ENCODE results near the gene CSPG4. TPM values are rescaled to one million over a fixed set of nuclear protein-coding genes. Genes with fewer than 3 reads are reported as not detected.

CSPG4 gene
- total and polyA plus RNA-seq, 2 donors (not counting 3 experiments of a cell fraction or from before 2014, with no cell fraction given), result not detected

GRCh38 chr15:75675579-75676404, 36.9 kb downstream of the CSPG4 start:
- H3K4me1 ChIP-seq (ENCODE audit: control insufficient read depth, extremely low read depth, insufficient read depth, low read length), result no peaks in the 10 kb centered on the region
- TF ChIP-seq CTCF (IDR thresholded peaks at IDR 0.05; ENCODE audit: extremely low read depth in 1 of 2, insufficient read depth in 1 of 2, low read depth in 1 of 2, low read length in 2 of 2), result no peak
- no peak for TF ChIP-seq GATA2 (IDR thresholded peaks at IDR 0.05; ENCODE audit: insufficient read depth, insufficient read length, low read depth, low read length)
- TF ChIP-seq FOS (IDR thresholded peaks at IDR 0.05; ENCODE audit: borderline replicate concordance, insufficient read depth, low read length), result no peak
- no peak for TF ChIP-seq POLR2A (IDR thresholded peaks at IDR 0.05; ENCODE audit: low read depth, low read length)
- no peak for TF ChIP-seq JUN (IDR thresholded peaks at IDR 0.05; ENCODE audit: borderline replicate concordance, insufficient read depth, insufficient read length, low read depth)
- TF ChIP-seq MYC (IDR thresholded peaks at IDR 0.05; ENCODE audit: low read depth, low read length), result no peak
- no peaks in the 10 kb centered on the region for H3K36me3 ChIP-seq (ENCODE audit: control insufficient read depth in 2 of 2, extremely low read depth in 1 of 2, insufficient read depth in 2 of 2, low read length in 2 of 2)
- no peaks in the 10 kb centered on the region for H3K9me1 ChIP-seq (replicated peaks; ENCODE audit: control insufficient read depth, extremely low read depth, insufficient read depth, low read length)
- no TSS peak for BruUV-seq (replicated peaks)
- no peak overlapping the region for H3K27ac ChIP-seq (ENCODE audit: insufficient read depth, low read depth, low read length)
- intact Hi-C loops (cut with micrococcal nuclease) (no loop called here), dilution Hi-C loops (cut with MboI; ENCODE audit: extremely low pct_ligation_motif_present, low sequenced_read_pairs) (no loop called here)
- FAIRE-seq (no peak), DNase-seq (ENCODE audit: low read depth, low spot score) (no peak)
- ChIA-PET POLR2A (no interaction called here), CTCF (interaction anchor here (1.1 to 1.9 kb wide), 4 partner anchors 8 to 36 kb away, joined by 3 to 5 read pairs (median 4); partner anchors contain the start of gene IMP3)
- no peaks in the 10 kb centered on the region for H3K79me2 ChIP-seq (ENCODE audit: control insufficient read depth, insufficient read depth, low read length)
- H4K20me1 ChIP-seq (replicated peaks; ENCODE audit: control insufficient read depth, extremely low read depth, insufficient read depth, low read length), result no peaks in the 10 kb centered on the region
- no peak overlapping the region for H2AFZ ChIP-seq (ENCODE audit: low read depth, low read length)
- H3K9ac ChIP-seq (replicated peaks; ENCODE audit: extremely low read depth, insufficient read depth, low read length), result no peak overlapping the region
- no peaks in the 10 kb centered on the region for H3K9me3 ChIP-seq (replicated peaks; ENCODE audit: control insufficient read depth, insufficient read depth, low read length)
- peaks cover 0 to 5% of the 10 kb centered on the region in 2 experiments for H3K27me3 ChIP-seq (ENCODE audit: control insufficient read depth in 2 of 2, insufficient read depth in 2 of 2, low read length in 2 of 2)
- no peak overlapping the region for H3K4me3 ChIP-seq (replicated peaks in 1 of 3; ENCODE audit: insufficient read depth in 1 of 3, low read depth in 1 of 3, low read length in 3 of 3)
- H3K4me2 ChIP-seq (ENCODE audit: insufficient read depth, low read length), result no peak overlapping the region
